Aorta (tissue), 5 donors: ENCODE data around the gene EPB41. TPM values are rescaled to one million over a fixed set of nuclear protein-coding genes. Genes with fewer than 3 reads are reported as not detected.

Experiments
- ATAC-seq: fragments of 200-7000 bp; cut with Tn5 transposase; one replicate; pipeline ENCODE4 v1.9.1; 2022; ENCODE audit warnings: moderate library complexity; ENCODE audit not compliant: low FRiP score
- DNase-seq, 2 donors: peaks; one replicate each; pipeline ENCODE4 v3.0.0-alpha.2; 2020
- H3K27ac ChIP-seq, 2 donors: one replicate each; pipeline ENCODE4 v1.5.1; 2013; ENCODE audit warnings: low read length in 2 of 2, mild to moderate bottlenecking in 2 of 2, moderate library complexity in 2 of 2, control low read depth in 1 of 2, inconsistent platforms in 1 of 2, low read depth in 1 of 2
- H3K27me3 ChIP-seq, 2 donors: one replicate each; pipeline ENCODE4 v1.6.1; 2013; ENCODE audit warnings: control low read depth in 1 of 2, low read length in 1 of 2, mild to moderate bottlenecking in 1 of 2, moderate library complexity in 1 of 2; ENCODE audit not compliant: insufficient read depth in 2 of 2, control insufficient read depth in 1 of 2
- H3K36me3 ChIP-seq, 2 donors: one replicate each; pipeline ENCODE4 v1.6.1; 2013; ENCODE audit warnings: control low read depth in 1 of 2, low read length in 1 of 2, mild to moderate bottlenecking in 1 of 2; ENCODE audit not compliant: insufficient read depth in 2 of 2, control insufficient read depth in 1 of 2
- H3K4me1 ChIP-seq, 2 donors: one replicate each; pipeline ENCODE4 v1.6.1; 2013; ENCODE audit warnings: low read length in 2 of 2, control low read depth in 1 of 2, mild to moderate bottlenecking in 1 of 2, moderate library complexity in 1 of 2; ENCODE audit not compliant: insufficient read depth in 2 of 2, control insufficient read depth in 1 of 2
- H3K4me3 ChIP-seq, 2 donors: one replicate each; pipeline ENCODE4 v1.5.1; 2013; ENCODE audit warnings: low read length in 2 of 2, control low read depth in 1 of 2, mild to moderate bottlenecking in 1 of 2
- H3K9me3 ChIP-seq: one replicate; pipeline ENCODE4 v1.6.1; 2013; ENCODE audit warnings: mild to moderate bottlenecking, low read length; ENCODE audit not compliant: control insufficient read depth
- WGBS, 2 donors: extraction: QIAGEN DNeasy Blood & Tissue Kit; methylation state at CpG; one replicate each; pipeline ENCODE4 v1.1.7; 2013; 5-methylcytosine and 5-hydroxymethylcytosine counted together
- intact Hi-C, 2 donors: fragments of 100-400 bp; cut with DNase I; formaldehyde crosslinking; loops; one replicate each; pipeline versions ENCODE4 v1.14.2 to v1.15.0; 2022
- polyA plus RNA-seq, 2 donors: library from polyadenylated mRNA; stranded (reverse); fragments of 200-250 nt; gene quantifications; one replicate each; pipeline ENCODE4 v1.2.3, GENCODE V29; 2013
- total RNA-seq, 2 donors: library from RNA; stranded (reverse); fragmentation: NEBNext Ultra II Directional; extraction: Animal tissue kit (Norgen Biotek cat#: 25700); gene quantifications; one replicate each; pipeline ENCODE4 v1.2.1, GENCODE V29; 2021
- donor health status: healthy with polysubstance abuse.
- donor health status: Bipolar disorder and iron deficiency.
- donor health status: DM: no; HTN: no; CAD: no.
- donor health status: DM: no; HTN: no; CAD: no.
- donor health status: DM: yes; HTN: yes; CAD: no.

EPB41 gene
- total and polyA plus RNA-seq, 4 donors: 3.4 to 35.2 (median 14.6) TPM

DNA sequence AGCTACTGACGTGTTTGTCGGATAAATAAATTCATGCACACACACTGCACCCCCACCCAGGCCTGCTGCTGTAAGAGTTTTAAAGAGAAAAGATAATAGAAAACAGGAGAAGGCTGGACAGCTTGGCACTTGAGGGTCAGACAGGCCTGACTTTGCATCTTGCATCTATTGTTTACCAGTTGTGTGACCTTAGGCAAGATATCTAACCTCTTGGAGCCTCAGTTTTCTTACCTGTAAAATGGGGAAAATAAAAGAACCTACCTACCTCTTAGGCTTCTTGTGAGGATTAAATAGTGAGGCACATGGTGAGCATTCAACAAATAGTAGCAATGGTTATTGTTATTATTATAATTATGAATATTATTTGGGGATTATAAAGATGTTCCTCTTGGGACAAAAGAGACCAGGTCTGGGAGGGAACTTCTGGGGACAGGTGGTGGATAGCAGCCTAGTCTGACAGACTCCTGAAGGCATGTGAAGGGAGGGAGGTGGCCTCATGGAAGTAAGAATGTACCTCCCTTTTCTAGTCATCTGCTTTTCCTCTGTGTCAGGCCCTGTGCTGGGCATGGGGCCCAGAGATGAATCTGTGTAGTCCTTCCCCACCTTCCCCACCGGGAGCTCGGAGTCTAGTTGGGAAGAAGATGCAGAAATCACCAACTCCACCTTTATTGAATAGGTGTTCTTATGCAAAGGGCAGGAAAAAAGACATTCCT lies 18.3 kb upstream of the EPB41 start:
- Histone ChIP-seq H3K4me1 (peaks cover 0 to 2% of the 10 kb centered on the region in 2 donors), H3K9me3 (no peaks in the 10 kb centered on the region), H3K27ac (no peak overlapping the region), H3K27me3 (no peaks in the 10 kb centered on the region), H3K36me3 (no peaks in the 10 kb centered on the region), H3K4me3 (no peak overlapping the region)
- ATAC-seq (no peak), DNase-seq (peak in 1 of 2 donors; percentile 49)
- 77 to 78% methylated on average over 4 of the region's 4 CpGs for WGBS, 2 donors
- intact Hi-C loops: no loop called here

DNA sequence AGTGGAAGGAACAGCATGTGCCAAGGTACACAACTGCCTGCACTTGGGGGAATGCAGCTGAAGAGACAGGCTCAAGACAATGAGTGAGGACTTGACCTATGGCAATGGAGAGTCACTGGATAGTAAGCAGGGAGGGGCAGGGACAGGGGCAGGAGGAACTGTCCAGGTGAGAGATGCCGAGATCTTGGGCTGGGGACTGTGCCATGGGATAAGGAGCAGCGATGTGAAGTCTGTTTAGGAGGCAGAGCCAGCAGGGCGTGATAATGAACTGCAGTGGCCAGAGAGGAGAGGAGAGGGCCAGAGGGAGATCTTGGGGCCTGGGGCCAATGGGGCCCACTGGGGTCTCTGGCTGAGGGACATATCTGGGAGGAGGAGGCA lies 17.8 kb upstream of the EPB41 start:
- ATAC-seq: peak; percentile 55
- WGBS, 2 donors: 71% methylated on average over 3 of the region's 3 CpGs
- peak in 1 of 2 donors; percentile 47 for DNase-seq

DNA sequence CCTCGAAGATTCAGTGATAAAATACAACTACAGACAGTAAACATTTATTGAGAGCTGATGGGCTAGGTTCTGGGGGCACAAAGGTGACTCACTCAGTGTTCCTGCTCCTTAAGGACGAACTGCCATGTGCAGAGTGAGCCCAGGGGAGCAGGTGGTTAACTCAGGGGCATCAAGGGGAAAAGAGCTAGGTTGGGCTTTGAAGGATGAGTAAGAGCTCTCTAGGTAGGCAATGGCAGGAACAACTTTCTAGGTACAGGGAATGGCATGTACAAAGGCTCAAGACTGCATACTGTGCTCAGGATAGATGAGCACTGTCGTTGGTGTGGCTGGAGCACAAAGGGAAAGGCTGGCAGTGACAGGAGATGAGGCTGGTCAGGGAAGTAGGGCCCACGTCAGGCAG lies 16.6 kb upstream of the EPB41 start:
- Histone ChIP-seq H3K9me3 (no peaks in the 10 kb centered on the region), H3K36me3 (no peaks in the 10 kb centered on the region), H3K27ac (no peak overlapping the region), H3K27me3 (no peaks in the 10 kb centered on the region), H3K4me1 (peaks cover 0 to 2% of the 10 kb centered on the region in 2 donors), H3K4me3 (no peak overlapping the region)
- ATAC-seq: no peak
- intact Hi-C loops: no loop called here
- DNase-seq: no peak
- WGBS, 2 donors: 90 to 92% methylated on average over 4 of the region's 4 CpGs

More for the DNA sequence above, 17.8 kb upstream of the EPB41 start:
- intact Hi-C loops: no loop called here
- H3K4me1 ChIP-seq: peaks cover 0 to 2% of the 10 kb centered on the region in 2 donors
- no peaks in the 10 kb centered on the region for H3K9me3 ChIP-seq
- no peak overlapping the region for H3K4me3 ChIP-seq
- no peaks in the 10 kb centered on the region for H3K36me3 ChIP-seq
- H3K27ac ChIP-seq: no peak overlapping the region
- no peaks in the 10 kb centered on the region for H3K27me3 ChIP-seq

DNA sequence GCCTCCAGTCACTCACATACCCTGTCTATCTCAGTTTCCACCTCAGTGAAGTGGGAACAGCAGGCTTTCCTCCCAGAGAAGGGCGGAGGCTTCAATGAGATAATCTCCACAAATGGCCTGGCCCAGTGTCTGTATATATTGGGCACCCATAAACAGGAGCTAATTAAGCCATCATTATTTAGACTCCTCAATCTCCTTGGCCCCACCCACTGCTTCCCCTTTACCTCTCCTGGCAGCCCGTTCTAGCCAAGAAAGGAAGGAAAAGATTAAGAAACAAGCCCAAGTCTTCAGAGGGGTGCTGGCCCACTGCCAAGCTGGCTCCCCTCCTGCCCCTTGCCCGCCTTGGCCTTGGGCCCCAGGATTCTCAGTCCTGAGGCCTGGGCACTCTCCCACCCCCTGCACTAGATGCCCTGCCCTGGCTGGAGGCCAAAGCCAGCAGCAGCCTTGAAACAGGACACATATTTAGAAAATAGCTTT lies 15.9 kb upstream of the EPB41 start:
- no peak overlapping the region for H3K27ac ChIP-seq
- H3K4me3 ChIP-seq: no peak overlapping the region
- H3K9me3 ChIP-seq: no peaks in the 10 kb centered on the region
- no peaks in the 10 kb centered on the region for H3K36me3 ChIP-seq
- H3K4me1 ChIP-seq: peaks cover 0 to 2% of the 10 kb centered on the region in 2 donors
- ATAC-seq (peak; percentile 10), DNase-seq (peak in 1 of 2 donors; percentile 79)
- no peaks in the 10 kb centered on the region for H3K27me3 ChIP-seq
- intact Hi-C loops: no loop called here
- WGBS, 2 donors: 42 to 50% methylated on average over 3 of the region's 3 CpGs

DNA sequence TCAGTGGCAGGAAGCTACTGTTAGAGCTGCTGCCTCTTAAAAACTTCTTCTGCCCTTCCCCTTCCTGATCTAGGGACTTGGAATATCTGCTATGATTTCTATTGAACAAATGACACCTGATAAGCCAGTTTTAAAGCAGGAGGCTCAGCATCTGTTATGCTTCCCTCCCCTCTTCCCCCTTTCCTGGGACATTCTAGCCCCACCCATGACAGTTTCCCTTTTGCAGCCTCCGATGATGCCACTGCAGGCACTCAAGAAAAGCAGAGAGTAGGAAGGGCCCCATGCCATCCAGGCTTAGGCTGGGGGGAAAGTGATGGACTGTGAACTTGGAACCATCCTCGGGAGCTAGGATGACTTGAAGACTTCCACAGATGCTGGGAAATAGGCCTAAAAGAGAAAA lies 15.1 kb upstream of the EPB41 start:
- Histone ChIP-seq H3K9me3 (no peaks in the 10 kb centered on the region), H3K4me1 (peaks cover 0 to 2% of the 10 kb centered on the region in 2 donors), H3K27ac (no peak overlapping the region), H3K4me3 (no peak overlapping the region), H3K36me3 (no peaks in the 10 kb centered on the region), H3K27me3 (no peaks in the 10 kb centered on the region)
- WGBS, 2 donors: 79 to 83% methylated on average over 2 of the region's 2 CpGs
- ATAC-seq (no peak), DNase-seq (peak in 1 of 2 donors; percentile 8)
- intact Hi-C loops: no loop called here

DNA sequence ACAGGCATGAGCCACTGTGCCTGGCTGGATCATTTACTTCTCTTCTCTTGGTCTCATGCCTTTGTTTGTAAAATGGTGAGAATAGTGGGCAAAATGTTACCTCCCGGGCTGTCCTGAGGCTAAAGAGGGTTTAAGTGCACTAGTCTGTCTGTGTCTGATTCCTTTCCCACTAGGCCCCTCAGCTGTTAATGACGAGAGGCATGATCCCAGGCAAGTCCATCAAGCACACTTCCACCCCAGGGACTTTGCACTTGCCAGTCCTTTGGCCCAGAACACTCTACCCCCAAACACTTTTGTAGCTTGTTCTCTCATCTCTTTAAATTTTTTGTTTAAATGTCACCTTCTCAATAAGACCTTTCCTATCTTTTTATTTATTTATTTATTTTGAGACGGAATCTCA lies 13.8 kb upstream of the EPB41 start:
- peaks cover 0 to 2% of the 10 kb centered on the region in 2 donors for H3K4me1 ChIP-seq
- intact Hi-C loops: no loop called here
- DNase-seq: peak in 1 of 2 donors; percentile 5

DNA sequence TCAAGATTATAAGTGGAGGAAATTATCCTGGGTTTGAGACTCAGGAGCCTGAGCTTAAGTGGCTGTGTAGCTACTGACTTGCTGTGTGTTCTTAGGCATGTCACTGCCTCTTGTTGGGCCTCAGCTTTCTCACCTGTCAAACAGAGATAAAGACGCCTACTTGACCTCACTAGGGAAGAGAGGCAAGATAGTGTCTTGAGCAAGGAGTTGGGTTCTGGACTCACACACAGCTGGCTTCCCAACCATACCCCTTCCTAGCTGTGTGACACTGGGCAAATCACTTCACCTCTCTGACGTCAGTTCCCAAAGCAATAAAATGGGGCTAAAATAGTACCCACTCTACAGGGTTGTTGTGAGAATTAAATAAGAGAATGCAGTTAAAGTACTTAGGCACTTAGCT lies 11.6 kb upstream of the EPB41 start:
- intact Hi-C loops: no loop called here
- Histone ChIP-seq H3K27me3 (no peaks in the 10 kb centered on the region), H3K4me1 (peaks cover 0 to 2% of the 10 kb centered on the region in 2 donors), H3K27ac (no peak overlapping the region), H3K4me3 (no peak overlapping the region), H3K36me3 (no peaks in the 10 kb centered on the region), H3K9me3 (no peaks in the 10 kb centered on the region)
- 92 to 95% methylated on average over 2 of the region's 2 CpGs for WGBS, 2 donors
- no peak for ATAC-seq
- DNase-seq: no peak

More for the DNA sequence above, 13.8 kb upstream of the EPB41 start:
- ATAC-seq: no peak
- Histone ChIP-seq H3K4me3 (no peak overlapping the region), H3K27me3 (no peaks in the 10 kb centered on the region), H3K27ac (no peak overlapping the region), H3K36me3 (no peaks in the 10 kb centered on the region), H3K9me3 (no peaks in the 10 kb centered on the region)
- 96 to 98% methylated on average over 3 of the region's 3 CpGs for WGBS, 2 donors

DNA sequence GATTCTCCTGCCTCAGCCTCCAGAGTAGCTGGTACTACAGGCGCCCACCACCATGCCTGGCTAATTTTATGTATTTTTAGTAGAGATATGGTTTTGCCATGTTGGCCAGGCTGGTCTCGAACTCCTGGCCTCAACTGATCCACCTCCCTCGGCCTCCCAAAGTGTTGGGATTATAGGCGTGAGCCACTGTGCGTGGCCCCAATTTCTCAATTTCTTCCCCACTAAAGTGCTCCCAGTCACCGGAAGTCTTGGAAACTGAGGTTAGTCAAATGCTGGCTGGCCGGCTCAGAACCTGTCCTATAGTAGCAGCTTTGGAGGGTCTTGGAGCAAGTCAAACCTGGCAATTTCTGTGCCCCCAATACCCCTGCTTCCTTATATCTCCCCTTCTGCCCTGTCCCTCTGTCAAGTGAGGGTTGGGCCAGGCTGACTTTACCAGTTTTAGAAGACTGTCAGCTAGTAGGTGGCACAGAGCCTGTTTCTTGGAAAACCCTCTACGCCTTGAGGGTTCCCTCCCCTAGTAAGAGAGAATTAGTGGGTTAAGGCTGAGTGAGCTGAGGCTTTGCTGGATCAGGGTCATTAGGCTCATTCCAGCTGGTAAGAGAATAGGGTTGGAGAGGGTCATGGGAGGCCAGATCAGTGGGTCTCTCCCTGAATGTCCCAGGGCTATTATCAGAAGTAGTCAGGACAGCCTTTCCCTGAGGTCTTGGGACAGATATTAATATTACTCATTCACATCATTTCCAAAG lies 8.3 kb upstream of the EPB41 start:
- intact Hi-C loops: no loop called here

DNA sequence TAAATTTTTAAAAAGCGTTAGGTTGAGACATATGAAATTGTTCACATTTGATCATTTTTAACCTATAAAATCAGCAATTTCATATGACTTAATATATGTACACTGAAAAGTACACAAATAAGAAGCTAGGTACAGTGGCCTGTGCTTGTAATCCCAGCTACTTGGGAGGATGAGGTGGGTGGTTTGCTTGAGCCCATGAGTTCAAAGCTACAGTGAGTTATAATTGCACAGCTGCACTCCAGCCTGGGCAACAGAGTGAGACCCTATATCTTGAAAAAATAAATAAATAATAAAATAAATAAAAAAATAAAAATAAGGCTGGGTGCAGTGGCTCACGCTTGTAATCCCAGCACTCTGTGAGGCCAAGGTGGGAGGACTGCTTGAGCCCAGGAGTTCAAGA lies 5.2 kb upstream of the EPB41 start:
- 93 to 96% methylated on average over 2 of the region's 2 CpGs for WGBS, 2 donors
- ATAC-seq (no peak), DNase-seq (no peak)
- no peak overlapping the region for H3K4me3 ChIP-seq
- no peaks in the 10 kb centered on the region for H3K27me3 ChIP-seq
- H3K9me3 ChIP-seq: no peaks in the 10 kb centered on the region
- no peak overlapping the region for H3K27ac ChIP-seq
- no peaks in the 10 kb centered on the region for H3K36me3 ChIP-seq
- no peaks in the 10 kb centered on the region for H3K4me1 ChIP-seq
- intact Hi-C loops: no loop called here

More for the DNA sequence above, 8.3 kb upstream of the EPB41 start:
- ATAC-seq (no peak), DNase-seq (no peak)
- 95 to 97% methylated on average over 8 of the region's 8 CpGs for WGBS, 2 donors
- Histone ChIP-seq H3K36me3 (no peaks in the 10 kb centered on the region), H3K9me3 (no peaks in the 10 kb centered on the region), H3K4me3 (no peak overlapping the region), H3K27ac (no peak overlapping the region), H3K4me1 (no peaks in the 10 kb centered on the region), H3K27me3 (no peaks in the 10 kb centered on the region)
